GM19452 (cell line): ENCODE measurements around the gene ADAMTS14.

Experiments
- ATAC-seq: cut with Tn5 transposase; IDR thresholded peaks from one replicate; pipeline ENCODE4 v1.9.1; 2021; ENCODE audit not compliant: unreplicated experiment

Gene ADAMTS14

DNA sequence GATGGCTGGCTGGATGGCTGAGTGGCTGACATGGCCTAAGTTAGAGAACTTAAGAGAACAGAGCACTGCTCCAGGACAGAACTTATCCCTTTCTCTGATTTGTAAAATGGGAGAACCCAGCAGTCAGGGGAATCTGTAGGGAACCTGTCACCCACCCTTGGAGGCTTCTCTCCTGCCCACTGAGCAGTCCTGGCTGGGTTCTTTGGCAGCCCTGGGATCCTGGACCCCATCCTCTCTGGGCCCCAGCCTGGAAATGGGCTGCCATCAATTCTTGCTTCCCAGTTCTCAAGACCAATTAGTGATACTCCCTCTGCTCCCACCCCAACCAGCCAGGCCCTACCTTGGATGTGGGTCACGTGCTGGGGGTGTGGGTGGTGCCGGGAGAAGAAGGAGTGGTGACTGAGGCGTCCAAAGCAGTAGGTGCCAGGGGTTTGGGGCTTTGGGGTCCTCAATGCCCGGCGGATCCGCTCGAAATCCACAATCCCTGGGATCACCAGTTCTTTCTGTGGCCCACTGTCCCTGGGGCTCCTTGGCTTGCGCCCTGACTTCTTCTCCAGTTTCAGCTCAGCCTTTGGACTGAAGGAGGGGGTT is 109.2 kb downstream of the ADAMTS14 start:
- ATAC-seq, result no peak

DNA sequence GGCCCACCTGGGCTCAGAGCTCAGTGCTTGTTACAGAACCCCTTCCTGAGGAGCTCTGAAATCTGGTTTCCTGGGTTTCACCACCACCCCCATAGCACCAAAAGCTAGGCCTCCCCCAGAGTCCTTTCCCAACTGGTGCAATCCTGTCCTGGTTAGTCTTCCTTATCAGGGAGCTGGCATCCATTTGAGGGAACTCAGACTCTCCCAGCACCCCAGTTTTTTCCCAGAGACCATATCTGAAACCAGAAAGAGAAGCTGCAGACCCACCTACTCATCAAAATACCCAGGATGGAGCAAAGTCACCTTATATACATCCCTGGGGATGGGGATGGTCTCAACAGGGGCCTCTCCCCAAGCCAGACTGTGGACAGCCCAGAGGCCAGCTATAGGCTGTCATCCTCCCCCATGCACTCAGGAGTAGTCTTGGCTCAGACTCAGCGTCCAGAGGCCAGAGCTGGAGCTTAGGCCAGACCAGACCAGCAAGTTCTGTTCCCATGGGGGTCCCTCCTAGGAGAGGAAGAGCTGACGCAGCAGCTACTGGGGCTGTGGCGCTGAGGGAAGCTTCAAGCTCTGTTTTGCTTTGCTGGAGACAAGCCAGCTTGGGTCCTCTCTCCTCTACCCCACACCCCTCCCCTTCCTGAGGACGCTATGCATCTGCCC is 109.9 kb downstream of the ADAMTS14 start:
- ATAC-seq, result no peak

DNA sequence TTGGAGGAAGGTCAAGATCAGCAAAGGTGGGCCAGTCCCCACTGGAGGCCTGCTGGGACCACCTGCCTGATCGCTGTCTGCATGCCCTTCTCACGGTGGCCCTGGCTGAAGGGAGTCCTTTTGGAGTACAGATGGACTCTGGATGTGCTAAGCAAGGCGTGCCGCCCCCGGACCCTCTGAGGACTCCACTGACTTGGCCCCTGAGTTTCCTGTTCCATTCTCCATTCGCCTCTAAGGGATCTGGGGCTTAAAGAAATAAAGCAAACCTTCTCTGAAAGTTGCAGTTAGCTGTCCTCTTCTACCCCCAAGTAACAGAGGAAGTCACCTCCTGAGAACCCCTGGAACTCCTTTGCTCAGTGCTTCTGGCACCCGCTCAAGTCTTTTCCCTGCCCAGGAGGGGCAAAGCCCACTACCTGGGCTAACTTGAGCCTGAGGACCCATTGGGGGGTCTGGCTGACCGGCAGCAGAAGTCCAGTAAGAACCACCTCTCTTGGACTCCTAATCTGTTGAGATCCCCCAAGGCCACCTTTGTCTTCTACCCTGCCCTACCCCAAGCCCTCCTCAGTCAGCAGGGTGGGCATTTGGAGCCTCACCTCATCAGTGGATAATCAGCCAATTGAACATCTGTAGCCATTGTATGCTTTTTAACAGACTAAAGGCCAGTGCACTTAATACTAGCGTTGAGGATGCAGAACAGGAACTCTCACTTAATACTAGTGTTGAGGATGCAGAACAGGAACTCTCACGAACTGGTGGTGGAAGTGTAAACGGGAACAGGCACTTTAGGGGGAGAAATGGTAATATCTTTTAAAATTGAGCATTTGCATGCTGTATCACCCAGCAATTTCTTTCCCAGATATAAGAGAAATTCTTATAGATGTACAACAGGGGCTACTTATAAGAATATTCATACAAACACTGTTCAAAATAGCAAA is 110.7 kb downstream of the ADAMTS14 start:
- ATAC-seq, result no peak

DNA sequence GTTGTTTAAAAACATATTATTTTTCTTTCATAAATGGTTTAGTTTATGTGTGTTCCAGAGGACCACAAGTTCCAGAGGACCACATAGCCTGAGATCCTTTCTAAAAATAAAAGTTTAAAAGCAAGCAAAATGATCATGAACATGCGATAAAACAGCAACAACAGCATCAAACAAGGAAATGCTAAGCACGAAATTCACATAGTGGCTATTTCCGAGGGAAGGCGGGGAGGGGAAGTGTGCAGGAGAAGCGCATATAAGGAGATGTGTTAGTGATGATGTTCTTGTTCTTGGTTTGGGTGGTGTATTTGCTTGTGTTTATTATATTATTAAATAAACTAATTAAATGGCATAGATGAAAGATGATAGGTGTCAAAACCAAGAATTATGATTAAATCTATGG is 111.7 kb downstream of the ADAMTS14 start:
- no peak for ATAC-seq

DNA sequence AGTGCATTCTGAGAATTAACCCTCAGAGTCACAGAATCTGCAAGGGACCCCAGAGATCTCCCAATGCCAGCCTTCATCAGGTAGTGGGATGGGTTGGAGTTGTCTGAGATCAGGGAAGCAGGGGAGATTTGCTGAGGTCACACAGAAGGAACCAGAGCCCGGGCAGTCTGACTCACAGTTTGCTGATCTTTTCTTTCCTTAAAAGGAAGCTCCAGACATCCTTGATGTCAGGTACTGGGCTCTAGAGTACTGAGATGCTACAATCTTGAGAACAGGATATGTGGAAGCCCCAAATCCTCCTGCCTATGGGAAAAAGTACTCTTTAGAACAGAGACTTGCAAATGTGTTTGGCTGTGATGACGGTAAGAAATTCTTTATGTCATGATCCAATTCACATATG is 112.2 kb downstream of the ADAMTS14 start:
- no peak for ATAC-seq

DNA sequence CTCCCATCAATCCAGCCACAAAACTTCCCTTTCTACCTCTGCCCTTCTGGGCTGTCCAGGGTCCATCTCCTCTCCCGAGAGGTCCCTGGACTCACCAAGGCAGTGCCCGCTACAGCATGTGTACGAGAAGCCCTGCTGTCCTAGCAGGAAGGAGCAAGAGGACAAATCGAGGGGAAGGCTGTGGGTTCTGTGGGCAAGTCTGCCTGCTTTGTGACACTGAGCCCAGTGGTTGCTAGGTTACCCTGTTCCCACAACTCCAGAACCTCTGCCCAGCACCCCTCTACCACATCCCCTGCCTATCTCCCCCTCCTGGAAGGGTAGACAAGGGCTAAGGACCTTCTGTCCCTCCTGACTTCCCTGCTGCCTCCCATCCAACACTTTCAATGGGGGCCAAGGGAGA is 112.9 kb downstream of the ADAMTS14 start, which contains the start of gene TBATA:
TSS of gene TBATA (minus strand) at position 188 of the 400 bp plus-strand sequence. CDS start 1,998 bp downstream, outside the sequence.
- ATAC-seq, result no peak

DNA sequence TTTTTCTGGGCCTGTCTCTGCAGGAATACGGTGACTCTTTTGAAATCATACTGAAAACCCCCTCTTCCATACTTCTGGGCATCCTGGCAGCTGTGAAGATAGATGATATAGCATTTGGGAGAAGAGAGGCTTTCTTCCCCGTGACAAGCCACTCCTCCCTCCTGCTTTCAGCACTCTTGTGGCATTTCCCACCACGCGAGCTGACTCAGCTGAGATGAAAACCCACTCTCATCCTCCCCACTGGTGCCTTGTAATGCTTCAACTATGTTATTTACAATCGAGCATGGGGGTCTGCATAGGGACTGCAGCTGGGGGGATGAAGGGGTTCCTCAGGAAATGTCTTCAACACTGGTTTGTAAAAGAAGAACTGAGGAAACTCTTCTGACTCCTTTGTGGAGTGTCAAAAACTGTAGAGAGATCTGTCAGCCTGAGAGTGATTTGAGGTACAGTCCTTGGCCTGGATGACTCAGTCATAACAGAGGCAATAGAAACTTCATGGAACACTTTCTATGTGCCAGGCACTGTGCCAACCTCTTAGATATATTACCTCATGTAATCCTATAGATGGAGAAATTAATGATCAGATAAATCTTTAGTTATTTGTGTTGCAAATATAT is 114.6 kb downstream of the ADAMTS14 start:
- ATAC-seq, result no peak

DNA sequence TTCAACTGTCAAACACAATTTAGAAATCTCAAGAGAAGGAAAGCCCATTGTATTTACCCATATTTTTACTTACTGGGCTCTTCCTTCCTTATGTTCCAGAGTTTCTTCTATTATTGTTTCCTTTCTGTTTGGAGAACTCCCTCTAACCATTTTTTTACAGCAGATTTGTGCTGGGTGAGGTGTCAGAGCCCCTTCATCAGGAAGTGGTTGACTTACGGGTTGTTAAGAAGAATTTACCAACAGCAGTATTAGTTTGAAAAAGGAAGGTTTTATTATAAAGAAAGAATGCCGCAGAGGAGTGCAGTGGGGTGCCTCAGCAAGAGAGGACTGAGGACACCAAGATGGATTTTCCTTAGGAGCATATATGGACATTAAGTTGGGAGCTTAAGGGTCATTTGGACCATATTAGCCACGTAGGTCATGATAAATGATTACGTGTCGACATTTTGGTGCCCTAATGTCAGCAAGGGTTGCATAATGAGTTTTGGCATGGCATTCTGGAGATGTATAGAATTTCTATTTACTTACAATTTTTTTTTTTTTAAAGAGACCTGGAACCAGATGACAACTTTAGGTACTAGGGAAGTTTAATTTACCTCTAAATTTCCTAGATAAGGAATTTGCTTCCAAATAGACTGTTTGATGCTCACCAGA is 119.2 kb downstream of the ADAMTS14 start:
- no peak for ATAC-seq

DNA sequence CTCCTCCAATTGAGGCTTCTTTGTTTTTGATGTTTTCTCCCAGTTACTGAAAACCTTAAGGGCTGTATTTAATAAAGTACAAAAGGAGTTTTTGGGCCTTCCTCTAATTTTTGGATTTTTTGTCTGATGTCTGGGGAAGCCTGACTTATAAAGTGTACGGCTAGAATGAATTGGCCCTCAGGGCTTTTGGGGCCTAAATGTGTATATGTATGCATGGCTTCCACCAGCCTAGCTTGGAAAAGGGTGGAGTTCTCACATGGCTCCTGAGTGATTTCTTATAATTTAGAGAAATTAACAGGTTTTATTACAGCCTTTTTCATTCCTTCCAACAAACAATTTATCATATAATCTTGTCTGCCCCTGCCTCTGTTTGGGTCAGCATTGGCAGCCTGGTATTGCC is 123.3 kb downstream of the ADAMTS14 start:
- ATAC-seq, result no peak

DNA sequence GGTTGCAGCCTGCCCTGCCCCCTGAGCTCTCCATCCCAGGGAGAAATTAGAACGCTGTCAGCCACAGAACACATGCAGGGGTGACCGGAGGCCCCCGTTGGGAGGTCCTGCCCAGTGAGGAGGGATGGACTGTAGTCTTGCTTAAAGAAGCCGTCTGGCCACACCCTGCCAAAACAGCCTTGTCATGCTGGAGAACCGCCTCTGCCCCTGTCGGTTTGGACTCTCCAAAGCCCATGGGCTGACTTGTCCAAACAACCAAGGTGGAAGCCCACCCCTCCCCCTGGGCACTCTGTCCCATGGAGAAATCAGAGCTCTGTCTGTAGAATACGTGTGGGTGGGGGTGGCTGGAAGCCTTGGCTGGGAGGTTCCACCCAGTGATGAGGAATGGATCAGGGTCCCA is 125.5 kb downstream of the ADAMTS14 start:
- ATAC-seq, result no peak

DNA sequence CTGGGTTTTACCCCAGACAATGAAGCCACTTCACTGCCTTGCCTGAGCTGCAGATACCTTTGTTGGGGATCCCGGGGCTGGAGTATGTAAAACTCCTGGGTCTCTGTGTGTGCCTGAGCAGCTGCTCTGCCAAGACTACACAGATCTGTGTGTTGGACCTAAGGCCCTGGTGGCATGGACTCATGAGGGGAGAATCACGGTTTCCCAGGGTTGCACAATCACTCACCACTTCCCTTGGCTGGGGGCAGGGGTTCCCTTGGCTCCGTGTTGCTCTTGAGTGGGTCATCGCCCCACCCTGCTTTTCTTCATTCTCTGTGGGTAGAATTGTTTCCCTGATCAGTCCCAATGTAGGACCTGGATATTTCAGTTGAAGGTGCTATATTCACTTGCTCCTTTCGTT is 126.8 kb downstream of the ADAMTS14 start:
- no peak for ATAC-seq

DNA sequence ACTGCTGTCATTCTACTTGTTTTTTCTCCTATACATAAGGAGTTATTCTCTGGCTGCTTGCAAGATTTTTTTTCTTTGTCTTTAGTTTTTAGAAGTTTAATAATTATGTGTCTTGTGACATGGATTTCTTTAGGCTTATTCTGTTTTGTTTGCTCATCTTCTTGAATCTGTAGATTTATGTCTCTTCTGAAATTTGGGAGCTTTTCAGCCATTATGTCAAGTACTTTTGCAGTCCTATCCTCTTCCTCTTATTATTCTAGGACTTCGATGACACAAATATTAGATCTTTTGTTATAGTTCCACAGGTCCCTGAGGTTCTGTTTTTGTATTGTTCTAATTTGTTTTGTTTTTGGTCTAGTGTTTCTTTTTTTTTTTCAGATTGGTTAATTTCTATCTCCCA is 129.5 kb downstream of the ADAMTS14 start:
- ATAC-seq, result no peak

DNA sequence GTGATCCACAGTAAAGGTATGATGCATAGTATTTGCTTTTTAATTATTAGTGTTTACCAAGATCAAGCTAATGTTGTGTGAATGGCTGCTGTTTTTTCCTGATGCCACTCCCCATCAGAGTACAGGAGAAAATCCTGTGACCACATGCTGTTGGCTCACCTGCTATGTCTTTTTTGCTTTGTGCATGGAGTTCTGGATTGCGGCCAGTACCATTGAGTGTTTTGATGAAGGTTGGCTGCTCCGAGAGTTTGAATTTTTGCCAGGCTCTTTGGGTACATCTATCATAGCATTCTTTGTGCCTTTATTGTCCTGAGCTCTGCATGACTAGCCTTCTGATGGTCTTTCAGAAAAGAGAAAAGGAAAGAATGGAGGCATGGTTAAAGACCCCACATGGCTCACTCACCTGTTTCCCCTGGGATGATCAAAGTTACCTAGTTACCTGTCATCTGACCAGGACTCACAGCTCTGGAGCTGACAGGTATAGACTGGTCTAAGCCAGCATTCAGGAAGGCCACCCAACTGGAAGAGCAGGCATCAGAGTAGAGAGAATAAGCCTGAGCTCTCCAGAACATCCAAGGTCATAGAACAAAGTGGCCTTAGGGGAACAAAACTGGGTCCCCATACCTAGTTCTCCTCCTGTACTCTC is 131.6 kb downstream of the ADAMTS14 start:
- ATAC-seq, result no peak

DNA sequence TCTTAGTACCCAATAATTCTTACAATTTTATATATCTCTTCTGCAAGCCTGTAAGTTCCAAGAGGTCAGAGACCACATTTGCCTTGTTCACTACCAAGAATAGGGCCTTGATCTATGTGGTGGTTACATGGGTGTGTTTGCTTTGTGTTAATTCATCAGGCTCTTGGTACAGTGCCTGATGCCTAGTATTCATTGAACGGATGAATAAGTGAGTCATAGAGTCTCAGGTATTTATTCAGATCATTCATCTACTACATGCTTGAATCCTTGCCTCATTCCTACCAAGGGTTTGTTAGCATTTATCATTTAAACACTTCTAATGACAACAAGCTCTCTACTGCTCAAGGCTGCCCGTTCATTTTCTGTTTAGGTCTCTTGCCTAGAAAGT is 132.1 kb downstream of the ADAMTS14 start:
- ATAC-seq, result no peak

DNA sequence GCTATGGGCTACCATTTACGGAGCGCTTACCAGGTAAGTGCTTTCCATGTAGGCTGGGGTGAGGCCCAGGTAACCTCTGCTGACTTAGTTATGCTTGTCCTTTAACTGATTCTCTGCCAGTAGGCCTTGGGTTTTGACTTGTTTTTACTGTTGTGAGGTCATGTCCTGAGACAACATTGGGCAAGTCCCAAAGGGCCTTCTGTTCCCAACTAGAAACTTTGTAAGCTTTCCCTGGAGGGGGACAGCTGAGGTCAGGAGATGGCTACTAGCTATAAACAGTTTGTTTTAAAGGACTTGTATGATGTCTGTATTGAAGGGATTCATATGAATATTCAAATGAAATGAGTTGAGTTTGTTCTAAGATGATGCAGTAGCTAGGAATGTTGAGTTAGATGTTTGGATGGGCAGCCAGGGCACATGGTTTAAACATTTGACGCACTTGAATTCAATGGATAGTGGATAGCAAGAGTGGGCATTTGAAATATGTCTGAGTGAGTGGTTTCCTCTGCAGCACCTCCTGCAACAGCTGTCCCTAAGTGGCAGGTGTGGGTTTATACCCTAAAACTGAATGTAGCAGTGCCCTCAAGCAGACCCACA is 133.4 kb downstream of the ADAMTS14 start:
- ATAC-seq, result no peak

DNA sequence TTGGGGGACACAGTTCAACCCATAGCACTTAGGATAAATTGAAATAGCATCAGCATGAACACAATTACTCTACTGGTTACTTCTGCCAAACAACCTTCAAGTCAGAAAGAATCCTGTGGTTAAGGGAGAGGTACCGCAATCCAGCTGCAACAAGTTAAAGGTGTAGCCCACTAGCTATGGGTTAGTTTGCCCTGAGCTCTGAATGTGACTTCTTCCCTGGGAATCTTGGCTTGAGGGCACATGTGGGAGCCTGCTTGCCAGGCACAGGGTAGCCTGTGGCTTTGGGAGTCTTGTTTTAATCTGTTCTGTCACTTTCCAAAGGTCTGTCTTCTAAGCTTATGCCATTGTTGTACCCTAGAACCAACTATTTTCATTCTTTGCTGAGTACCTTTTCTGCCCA is 134.5 kb downstream of the ADAMTS14 start:
- ATAC-seq, result no peak

DNA sequence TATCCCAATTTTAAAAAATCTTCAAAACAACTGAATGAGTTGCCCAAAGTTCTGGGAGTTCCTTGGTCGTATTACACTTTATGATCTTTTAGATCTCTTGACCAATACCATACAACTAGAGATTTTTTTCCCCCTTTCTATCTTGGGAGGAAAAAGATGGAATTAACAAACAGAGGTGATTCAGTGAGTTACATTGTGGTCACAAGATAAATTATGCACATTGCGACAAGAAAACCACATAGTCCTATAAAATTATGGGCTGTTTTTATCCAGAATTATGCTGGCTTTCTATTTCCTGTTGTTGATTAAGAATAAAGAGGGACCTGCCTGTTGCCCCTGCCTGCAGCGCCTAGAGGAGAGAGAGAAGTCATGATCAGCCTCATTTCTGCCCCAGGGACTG is 135.2 kb downstream of the ADAMTS14 start:
- ATAC-seq, result no peak

DNA sequence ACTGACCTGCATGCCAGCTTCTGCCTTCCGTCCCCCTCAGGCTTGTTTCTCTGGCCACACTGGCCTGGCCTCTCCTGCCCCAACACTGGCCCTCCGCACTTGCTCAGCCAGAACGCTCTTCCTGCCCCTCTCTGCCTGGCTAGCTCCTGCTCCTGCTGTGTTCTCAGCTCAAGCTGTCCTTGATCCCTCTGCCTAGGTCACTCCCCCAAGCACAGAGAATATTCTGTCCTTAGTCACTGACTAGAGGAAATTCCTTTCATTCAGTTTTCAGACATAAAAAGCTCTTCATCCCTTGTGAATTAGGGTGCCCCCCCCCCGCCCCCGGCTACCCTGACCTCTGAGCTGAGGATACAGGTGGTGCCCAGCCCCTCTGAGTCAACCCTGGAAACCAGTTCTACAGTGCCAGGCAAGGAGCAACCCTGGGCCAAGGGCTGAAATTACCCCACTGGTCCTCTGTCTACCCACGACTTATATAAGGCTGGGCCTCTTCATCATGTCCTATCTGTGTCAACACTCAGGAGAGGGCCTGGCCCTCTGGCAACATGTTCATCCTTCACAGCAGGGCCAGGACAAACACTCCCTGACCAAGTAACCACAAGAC is 136.8 kb downstream of the ADAMTS14 start:
- no peak for ATAC-seq

DNA sequence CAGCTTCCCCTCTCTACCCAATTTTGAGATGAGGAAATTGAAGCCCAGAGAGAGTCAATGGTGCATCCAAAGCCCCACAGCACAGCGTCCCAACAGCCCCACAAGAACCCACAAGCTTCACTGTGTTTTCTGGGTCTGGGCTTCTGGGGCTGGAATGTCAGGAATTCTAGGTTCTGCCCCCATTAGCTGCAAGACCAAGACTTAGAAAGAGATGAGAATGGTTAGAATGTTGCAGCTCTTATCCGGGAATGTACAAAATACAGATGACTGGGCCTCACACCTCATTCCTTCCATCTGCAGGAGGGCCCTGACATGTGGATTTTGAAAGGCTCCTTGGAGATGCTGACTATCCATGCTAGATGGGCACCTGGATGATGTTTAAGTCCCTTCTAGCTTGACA is 137.4 kb downstream of the ADAMTS14 start:
- no peak for ATAC-seq

DNA sequence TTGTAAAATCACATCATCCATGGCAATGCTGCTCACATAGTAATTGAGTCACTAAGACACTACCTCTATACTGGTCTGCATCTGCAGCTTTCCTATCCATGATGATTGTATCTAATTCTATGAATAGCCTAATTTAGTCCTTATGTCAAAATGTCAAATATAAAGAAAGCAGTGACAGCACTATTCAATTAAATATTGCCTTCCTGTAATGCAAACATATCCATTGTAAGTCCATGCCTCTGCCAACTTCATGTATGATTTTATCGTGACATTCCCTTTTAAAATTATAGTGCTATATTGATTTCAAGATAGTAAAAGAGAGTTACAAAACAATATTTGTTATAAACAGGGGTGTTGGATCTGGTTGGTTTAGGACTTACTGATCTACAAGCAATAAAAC is 138.7 kb downstream of the ADAMTS14 start:
- ATAC-seq, result no peak
